IMR-90 (cell line): Measurements from ENCODE around the gene SLC2A2.

ENCODE experiments used
- CEBPB ChIP-seq: IDR thresholded peaks from 2 replicates; pipeline ENCODE4 v1.6.1; 2012; ENCODE audit warnings: low read depth, low read length, improper control_type of control experiment
- POLR2A ChIP-seq: IDR thresholded peaks from 2 replicates; pipeline ENCODE4 v1.6.1; 2012; ENCODE audit warnings: mild to moderate bottlenecking, low read depth, low read length
- RAD21 ChIP-seq: IDR thresholded peaks from 2 replicates; pipeline ENCODE4 v1.6.1; 2012; ENCODE audit warnings: low read length, improper control_type of control experiment
- RFX5 ChIP-seq: IDR thresholded peaks from 2 replicates; pipeline ENCODE4 v1.8.0; 2012; ENCODE audit warnings: low read depth, mild to moderate bottlenecking, low read length, moderate library complexity
- TF ChIP-seq, protein P1 (sequence below): conservative IDR thresholded peaks from 2 replicates; pipeline ENCODE4 v1.5.1; 2012; ENCODE audit warnings: mild to moderate bottlenecking, low read depth, low read length, improper control_type of control experiment

DNA sequence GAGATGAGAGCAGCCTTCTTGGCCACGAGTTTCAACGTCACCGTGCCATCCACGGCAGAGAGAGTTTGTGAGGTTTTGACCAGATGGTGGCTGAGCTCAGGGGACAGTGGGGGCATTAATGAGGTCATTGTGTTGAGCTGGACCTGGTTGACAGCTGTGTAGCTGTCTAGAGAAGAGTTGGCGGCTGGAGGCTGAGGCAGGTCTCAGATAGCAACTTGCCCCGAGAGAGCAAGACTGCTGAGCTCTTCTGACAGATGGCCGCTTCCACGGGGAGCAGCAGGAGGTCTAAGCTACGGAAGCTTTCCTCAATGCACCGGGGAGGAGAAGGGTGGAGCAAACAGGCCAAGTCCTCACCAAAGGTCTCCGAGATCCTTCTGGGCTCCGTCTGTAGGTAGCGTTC lies 73.3 kb downstream of the SLC2A2 start:
- TF ChIP-seq RFX5 = no peak
- TF ChIP-seq CEBPB = no peak
- no peak for TF ChIP-seq POLR2A
- TF ChIP-seq, protein P1, sequence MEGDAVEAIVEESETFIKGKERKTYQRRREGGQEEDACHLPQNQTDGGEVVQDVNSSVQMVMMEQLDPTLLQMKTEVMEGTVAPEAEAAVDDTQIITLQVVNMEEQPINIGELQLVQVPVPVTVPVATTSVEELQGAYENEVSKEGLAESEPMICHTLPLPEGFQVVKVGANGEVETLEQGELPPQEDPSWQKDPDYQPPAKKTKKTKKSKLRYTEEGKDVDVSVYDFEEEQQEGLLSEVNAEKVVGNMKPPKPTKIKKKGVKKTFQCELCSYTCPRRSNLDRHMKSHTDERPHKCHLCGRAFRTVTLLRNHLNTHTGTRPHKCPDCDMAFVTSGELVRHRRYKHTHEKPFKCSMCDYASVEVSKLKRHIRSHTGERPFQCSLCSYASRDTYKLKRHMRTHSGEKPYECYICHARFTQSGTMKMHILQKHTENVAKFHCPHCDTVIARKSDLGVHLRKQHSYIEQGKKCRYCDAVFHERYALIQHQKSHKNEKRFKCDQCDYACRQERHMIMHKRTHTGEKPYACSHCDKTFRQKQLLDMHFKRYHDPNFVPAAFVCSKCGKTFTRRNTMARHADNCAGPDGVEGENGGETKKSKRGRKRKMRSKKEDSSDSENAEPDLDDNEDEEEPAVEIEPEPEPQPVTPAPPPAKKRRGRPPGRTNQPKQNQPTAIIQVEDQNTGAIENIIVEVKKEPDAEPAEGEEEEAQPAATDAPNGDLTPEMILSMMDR = no peak
- no peak for TF ChIP-seq RAD21
